Neural crest cell (in vitro differentiated cells): ENCODE measurements around the gene CCBE1. TPM values are rescaled to one million over a fixed set of nuclear protein-coding genes. Genes with fewer than 3 reads are reported as not detected.

Source experiments
- DNase-seq: peaks from one replicate; pipeline ENCODE4 v3.0.0; 2021; ENCODE audit warnings: low read depth, mixed read lengths, low spot score
- H3K27ac Mint-ChIP-seq: one replicate; pipeline ENCODE4 v1.8.0; 2021; ENCODE audit warnings: mild to moderate bottlenecking, mixed read lengths; ENCODE audit not compliant: unreplicated experiment
- H3K27me3 Mint-ChIP-seq: 2 replicates; pipeline ENCODE4 v1.8.0; 2021; ENCODE audit warnings: low read depth, mild to moderate bottlenecking, mixed read lengths
- H3K36me3 Mint-ChIP-seq: 2 replicates; pipeline ENCODE4 v1.8.0; 2021; ENCODE audit warnings: low read depth, mild to moderate bottlenecking, mixed read lengths
- H3K4me1 Mint-ChIP-seq: 2 replicates; pipeline ENCODE4 v1.8.0; 2021; ENCODE audit warnings: mixed read lengths
- H3K4me3 Mint-ChIP-seq: one replicate; pipeline ENCODE4 v1.8.0; 2021; ENCODE audit warnings: mild to moderate bottlenecking, mixed read lengths
- H3K9me3 Mint-ChIP-seq: 2 replicates; pipeline ENCODE4 v1.8.0; 2021; ENCODE audit warnings: mixed read lengths
- total RNA-seq: library from RNA; stranded (reverse); gene quantifications from 2 replicates; pipeline ENCODE4 v1.2.1, GENCODE V29; 2021
- TF ChIP-seq, protein P1 (sequence below): fragments of 200-600 bp; sonication (generic); conservative IDR thresholded peaks from 2 replicates; pipeline ENCODE4 v1.5.0; 2021; ENCODE audit warnings: antibody characterized with exemption, mild to moderate bottlenecking

The CCBE1 gene
- total RNA-seq, 1 donor from 2014 or later = 0.33 TPM

GRCh38 chr18:59562751-59563150 is 134.5 kb downstream of the CCBE1 start:
- peaks cover 4% of the 10 kb centered on the region for H3K4me1 Mint-ChIP-seq
- H3K4me3 Mint-ChIP-seq = no peak overlapping the region
- peaks cover 5% of the 10 kb centered on the region for H3K9me3 Mint-ChIP-seq
- no peak overlapping the region for H3K27ac Mint-ChIP-seq
- H3K36me3 Mint-ChIP-seq = no peaks in the 10 kb centered on the region
- TF ChIP-seq, protein P1, sequence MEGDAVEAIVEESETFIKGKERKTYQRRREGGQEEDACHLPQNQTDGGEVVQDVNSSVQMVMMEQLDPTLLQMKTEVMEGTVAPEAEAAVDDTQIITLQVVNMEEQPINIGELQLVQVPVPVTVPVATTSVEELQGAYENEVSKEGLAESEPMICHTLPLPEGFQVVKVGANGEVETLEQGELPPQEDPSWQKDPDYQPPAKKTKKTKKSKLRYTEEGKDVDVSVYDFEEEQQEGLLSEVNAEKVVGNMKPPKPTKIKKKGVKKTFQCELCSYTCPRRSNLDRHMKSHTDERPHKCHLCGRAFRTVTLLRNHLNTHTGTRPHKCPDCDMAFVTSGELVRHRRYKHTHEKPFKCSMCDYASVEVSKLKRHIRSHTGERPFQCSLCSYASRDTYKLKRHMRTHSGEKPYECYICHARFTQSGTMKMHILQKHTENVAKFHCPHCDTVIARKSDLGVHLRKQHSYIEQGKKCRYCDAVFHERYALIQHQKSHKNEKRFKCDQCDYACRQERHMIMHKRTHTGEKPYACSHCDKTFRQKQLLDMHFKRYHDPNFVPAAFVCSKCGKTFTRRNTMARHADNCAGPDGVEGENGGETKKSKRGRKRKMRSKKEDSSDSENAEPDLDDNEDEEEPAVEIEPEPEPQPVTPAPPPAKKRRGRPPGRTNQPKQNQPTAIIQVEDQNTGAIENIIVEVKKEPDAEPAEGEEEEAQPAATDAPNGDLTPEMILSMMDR = no peak
- peaks cover 30% of the 10 kb centered on the region for H3K27me3 Mint-ChIP-seq
- DNase-seq = no peak

DNA sequence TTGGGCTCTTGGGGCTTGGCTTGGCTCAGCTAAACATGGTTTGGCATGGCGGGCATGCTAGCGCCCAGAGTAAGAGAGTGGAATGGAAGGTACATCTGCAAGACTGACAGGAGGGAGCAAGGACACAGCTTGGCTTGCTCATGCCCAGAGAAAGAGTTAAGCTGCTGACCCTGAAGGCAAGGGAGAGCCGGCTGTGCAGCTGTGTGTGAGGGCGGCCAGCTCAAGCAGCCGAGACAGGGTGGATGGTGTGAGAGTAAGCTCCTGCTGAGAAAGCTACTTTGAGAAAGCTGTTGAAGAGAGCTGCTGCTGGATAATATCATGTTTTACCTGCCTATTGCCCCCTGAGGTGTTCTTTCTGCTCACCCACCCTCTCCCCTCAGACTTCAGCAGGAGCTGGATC is 135.6 kb downstream of the CCBE1 start:
- H3K4me1 Mint-ChIP-seq = peaks cover 4% of the 10 kb centered on the region
- no peak overlapping the region for H3K27ac Mint-ChIP-seq
- TF ChIP-seq, protein P1 = no peak
- H3K9me3 Mint-ChIP-seq = peaks cover 7% of the 10 kb centered on the region
- DNase-seq = no peak
- H3K27me3 Mint-ChIP-seq = peaks cover 19% of the 10 kb centered on the region
- H3K4me3 Mint-ChIP-seq = no peak overlapping the region
- no peaks in the 10 kb centered on the region for H3K36me3 Mint-ChIP-seq

GRCh38 chr18:59560556-59560955 is 136.7 kb downstream of the CCBE1 start:
- Mint-ChIP-seq H3K27ac (no peak overlapping the region), H3K36me3 (no peaks in the 10 kb centered on the region), H3K4me1 (no peaks in the 10 kb centered on the region), H3K27me3 (peaks cover 9% of the 10 kb centered on the region), H3K4me3 (no peak overlapping the region), H3K9me3 (peaks cover 7% of the 10 kb centered on the region)
- DNase-seq = no peak
- TF ChIP-seq, protein P1 = no peak

DNA sequence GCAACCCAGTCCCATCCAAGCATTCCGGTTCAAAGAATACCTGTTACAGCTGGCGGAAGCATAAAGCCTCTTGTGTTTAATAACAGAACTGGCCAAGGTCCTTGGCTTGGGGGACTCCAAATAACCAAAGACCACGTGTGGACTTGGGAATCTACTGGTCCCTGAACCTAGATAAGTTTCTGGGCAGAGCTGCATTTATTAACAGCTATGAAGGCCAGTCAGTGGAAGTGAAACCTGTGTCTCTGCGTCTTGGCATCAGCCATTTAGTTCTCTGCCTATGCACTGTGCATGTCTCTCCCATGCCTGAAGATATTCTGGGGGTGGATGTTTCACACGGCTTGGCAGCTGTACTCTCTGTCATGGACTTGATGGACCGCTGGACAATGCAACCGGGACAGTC is 137.7 kb downstream of the CCBE1 start:
- H3K36me3 Mint-ChIP-seq = no peaks in the 10 kb centered on the region
- no peak overlapping the region for H3K4me3 Mint-ChIP-seq
- DNase-seq = no peak
- peaks cover 5% of the 10 kb centered on the region for H3K9me3 Mint-ChIP-seq
- peaks cover 5% of the 10 kb centered on the region for H3K27me3 Mint-ChIP-seq
- no peak overlapping the region for H3K27ac Mint-ChIP-seq
- TF ChIP-seq, protein P1 = no peak
- H3K4me1 Mint-ChIP-seq = no peaks in the 10 kb centered on the region

DNA sequence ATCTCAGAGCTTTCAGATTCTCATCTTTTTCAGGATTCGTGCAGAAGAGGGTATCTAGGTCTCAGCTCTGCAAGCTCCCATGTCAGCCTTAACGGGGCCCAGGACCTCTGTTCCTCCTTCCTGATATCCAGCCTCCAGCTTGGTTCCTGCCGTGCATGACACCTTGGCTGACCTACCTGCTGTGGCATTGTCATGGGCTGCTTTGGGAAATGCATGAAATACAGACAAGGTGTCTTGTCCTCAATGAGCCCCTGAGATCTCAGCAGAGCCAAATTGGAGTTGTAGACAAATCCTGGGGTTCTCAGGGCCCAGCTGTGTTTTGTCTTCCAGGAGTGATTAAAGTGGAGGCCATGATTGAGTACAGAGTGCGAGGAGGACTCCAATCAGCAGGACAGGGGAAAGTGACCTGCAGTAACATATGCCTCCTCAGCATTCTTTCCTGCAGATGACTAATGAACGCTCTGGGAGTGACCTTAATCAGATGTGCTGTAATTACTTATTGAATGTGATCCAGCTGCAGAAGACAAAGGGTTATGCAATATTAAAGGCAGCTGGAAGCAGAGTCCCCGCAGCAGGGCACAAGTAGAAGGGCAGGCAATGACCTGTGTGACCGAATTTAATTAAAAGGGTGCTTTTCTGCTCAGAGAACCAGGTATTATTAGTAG is 141.1 kb downstream of the CCBE1 start:
- Mint-ChIP-seq H3K27ac (no peak overlapping the region), H3K4me1 (no peaks in the 10 kb centered on the region), H3K36me3 (no peaks in the 10 kb centered on the region), H3K4me3 (no peak overlapping the region), H3K9me3 (peaks cover 4% of the 10 kb centered on the region), H3K27me3 (peaks cover 8% of the 10 kb centered on the region)
- no peak for DNase-seq
- TF ChIP-seq, protein P1 = no peak
